Head of caudate nucleus (tissue), 42 donors: ENCODE data around the gene SH3PXD2A.

ENCODE experiments used
- DNase-seq, 42 donors: peaks; one replicate each; pipeline versions ENCODE4 v3.0.0 to v3.0.0-alpha.2; 2020 to 2021; ENCODE audit warnings: mixed read lengths in 7 of 42
- intact Hi-C: fragments of 100-400 bp; cut with DNase I; formaldehyde crosslinking; loops from one replicate; pipeline ENCODE4 v1.15.0; 2022

SH3PXD2A gene

DNA sequence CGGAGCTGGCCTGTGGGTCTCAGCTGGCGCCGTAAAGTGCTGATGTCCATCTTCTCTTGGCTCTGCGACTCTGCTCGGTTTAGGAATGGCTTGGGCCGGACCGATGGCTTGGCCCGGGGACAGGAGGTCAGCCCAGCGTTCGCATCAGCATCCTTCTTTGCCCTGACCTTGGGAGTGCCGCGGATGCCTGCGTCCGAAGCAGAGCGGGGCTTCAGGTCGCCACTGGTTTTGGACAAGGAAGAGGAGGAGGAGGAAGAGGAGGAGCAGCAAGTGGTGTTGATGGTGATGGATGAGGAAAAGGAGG, 252.6 kb downstream of the SH3PXD2A start:
- intact Hi-C loops: loop anchor here (10.0 kb wide), 2 partner anchors 252 to 282 kb away; partner anchors contain the start of gene SH3PXD2A
- no peak for DNase-seq

DNA sequence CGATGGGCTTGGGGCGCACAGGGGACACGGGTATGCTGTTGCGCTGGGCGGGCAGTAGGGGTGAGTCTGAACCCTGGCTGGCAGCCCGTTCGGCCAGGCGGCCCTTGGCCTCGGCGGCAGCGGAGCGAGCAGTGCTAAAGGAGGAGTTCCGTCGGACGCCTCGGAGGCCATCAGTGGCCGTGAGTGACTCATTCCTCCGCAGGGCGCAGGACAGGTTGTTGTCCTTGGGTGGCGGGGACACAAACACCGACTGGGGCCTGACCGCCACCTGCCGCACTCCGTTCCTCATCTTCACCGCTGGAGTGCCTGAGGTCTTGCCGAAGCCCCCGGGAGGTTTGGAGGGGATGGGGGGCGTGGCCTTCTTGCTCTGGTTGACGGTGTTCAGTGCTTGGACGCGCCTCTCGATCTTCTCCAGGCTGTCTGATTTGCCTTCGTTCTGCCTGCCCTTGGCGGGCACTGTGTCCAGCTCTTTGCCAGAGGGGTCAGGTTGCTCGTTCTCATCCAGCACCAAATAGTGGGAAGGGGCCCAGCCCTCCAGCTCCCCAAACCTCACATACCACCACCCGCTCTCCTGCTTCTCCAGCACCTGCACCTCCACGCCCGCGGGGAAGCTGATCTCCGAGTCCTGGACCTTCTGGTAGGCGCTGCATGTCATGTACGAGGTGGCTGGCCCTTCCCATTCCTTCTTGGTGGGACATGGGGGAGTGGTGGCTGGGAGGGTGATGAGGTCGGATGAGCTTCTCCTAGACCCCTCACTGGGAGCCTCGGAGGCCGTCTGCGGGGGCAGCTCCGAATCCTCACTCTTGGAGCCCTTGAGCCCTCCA, 253.1 kb downstream of the SH3PXD2A start:
- no peak for DNase-seq

DNA sequence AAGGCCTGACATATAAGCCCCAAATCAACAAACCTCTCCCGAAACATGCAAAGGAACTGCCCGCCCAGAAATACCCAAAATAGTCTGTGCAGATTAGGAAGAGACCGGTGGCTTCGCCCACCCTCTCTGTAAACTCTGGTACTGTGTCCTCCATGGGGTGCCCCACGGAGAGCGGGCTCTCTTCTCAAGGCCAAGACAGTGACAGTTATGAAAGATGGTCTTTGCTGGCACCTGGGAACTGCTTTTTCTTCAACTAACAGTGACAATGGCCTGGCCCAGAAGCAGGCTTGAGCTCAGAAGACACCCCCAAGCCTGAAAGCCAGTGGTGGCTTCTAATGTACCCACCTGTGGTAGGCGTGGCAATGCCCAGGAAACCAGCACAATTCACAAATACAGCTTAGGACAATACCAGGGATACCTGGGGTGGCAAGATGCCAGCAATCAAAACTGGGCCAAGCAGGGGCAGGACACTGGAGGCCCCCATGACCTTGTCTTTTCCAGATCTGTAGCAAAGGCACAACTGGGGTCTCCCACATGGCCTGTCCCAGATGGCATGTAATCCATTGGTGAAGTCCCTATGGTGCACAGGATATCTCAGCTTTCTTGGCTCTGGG, 254.3 kb downstream of the SH3PXD2A start:
- DNase-seq: no peak
- intact Hi-C loops: loop anchor here (10.0 kb wide), 2 partner anchors 254 to 284 kb away; partner anchors contain the start of gene SH3PXD2A

More for the DNA sequence above, 253.1 kb downstream of the SH3PXD2A start:
- intact Hi-C loops: loop anchor here (10.0 kb wide), 2 partner anchors 253 to 283 kb away; partner anchors contain the start of gene SH3PXD2A

DNA sequence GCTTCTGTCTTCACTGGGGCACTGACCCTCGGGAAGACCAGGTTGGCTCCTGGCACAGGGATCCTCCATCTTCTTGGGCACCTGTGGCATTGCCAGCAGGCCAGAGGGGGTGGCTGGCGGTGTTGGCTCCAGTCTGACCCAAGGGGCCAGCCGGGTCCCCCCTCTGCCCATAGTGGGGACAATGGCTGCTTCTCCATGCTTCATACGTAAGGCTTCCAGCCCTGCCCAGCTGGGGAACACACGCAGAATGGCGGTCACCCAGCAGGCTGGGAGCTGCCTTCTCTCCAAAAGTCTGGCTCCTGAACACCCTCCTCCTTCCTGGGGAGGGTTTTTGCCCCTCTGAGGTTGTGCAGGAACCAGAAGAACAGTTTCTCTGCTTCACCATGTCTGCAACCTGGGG, 255.1 kb downstream of the SH3PXD2A start:
- no peak for DNase-seq
- intact Hi-C loops: loop anchor here (10.0 kb wide), 2 partner anchors 254 to 284 kb away; partner anchors contain the start of gene SH3PXD2A

DNA sequence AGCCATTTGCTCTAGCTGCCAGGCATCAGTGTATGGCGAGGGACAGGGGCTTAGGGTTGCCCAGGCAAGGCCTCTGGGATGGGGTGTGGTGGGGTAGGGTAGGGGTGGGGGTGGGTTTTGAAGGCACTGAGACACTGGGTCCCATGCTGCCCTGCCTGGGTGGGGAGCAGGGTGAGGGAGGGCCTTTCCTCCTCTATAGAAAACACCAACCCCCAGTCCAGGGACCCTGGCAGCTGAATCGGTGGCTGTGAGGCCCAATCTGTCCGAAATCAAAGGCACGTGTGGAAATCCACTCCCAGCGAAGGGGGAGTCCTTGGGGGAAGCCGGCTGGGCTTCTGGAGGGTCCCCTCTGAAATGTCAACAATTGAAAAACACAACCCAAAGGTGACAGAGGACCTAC, 255.5 kb downstream of the SH3PXD2A start:
- intact Hi-C loops: loop anchor here (10.0 kb wide), 2 partner anchors 255 to 285 kb away; partner anchors contain the start of gene SH3PXD2A
- peak in 1 of 42 donors; percentile 6 for DNase-seq

DNA sequence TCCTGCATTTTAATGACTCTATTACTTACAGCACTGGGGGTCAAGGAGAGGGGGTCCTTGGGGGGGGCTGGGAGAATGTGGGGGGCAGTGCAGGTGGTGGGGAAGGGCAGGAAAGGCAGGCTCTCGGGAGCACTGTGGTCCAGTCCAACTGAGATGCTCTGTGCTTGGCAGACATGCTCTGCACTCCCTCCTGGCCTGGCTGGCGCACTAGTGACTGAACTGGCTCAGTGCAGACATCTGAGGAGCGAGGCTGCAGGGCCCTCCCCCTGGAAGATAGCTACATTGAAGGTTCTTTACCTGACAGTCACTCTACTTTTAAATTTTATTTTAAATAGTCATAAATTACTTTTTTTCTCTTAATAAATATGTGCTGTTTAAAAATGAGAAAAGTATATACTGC, 256.2 kb downstream of the SH3PXD2A start:
- intact Hi-C loops: no loop called here
- peak in 18 of 42 donors; percentile 18 to 67 (median 47) for DNase-seq

DNA sequence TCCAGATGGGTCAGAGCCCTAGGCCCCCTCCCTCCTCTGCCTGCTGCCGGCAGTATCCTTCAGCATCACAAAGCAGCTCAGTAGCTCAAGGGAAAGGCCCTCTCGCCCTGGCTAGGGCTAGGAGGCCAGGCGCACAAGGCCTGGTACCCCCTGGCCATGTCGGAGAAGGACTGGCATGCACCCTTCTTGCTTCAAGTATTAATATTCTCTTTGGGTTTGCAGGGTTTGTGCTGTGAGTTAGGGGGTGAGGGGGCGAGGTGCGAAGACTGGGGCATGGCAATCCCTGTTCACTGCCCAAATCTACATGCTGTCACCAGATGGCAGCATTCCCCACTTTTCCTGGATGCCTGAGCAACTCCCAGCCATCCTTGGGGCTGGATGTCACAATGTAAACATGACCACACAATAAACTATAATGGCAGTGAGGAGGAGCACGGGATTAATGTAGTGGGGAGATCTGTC, 256.7 kb downstream of the SH3PXD2A start:
- peak; percentile 50 to 91 (median 78) for DNase-seq
- intact Hi-C loops: no loop called here

DNA sequence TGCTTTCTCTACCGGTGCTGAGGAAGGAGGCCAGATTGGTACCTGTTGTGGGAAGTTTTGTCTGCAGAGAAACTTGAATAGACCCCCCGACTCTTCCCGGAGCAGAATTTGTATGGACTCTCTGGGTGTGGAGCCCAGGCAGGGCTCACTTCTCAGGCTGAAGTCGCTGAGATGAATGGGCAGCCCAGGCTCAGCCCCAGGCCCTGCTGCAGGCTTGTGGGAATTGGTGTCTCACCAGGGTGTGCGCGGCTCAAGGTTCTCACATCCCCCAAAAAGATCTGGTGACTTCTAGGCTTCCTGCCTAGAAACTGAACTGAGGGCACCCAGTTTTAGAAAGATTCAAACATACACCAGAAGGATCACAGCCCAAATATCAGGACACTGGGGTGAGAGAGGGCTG, 258.4 kb downstream of the SH3PXD2A start:
- DNase-seq: peak in 1 of 42 donors; percentile 14

DNA sequence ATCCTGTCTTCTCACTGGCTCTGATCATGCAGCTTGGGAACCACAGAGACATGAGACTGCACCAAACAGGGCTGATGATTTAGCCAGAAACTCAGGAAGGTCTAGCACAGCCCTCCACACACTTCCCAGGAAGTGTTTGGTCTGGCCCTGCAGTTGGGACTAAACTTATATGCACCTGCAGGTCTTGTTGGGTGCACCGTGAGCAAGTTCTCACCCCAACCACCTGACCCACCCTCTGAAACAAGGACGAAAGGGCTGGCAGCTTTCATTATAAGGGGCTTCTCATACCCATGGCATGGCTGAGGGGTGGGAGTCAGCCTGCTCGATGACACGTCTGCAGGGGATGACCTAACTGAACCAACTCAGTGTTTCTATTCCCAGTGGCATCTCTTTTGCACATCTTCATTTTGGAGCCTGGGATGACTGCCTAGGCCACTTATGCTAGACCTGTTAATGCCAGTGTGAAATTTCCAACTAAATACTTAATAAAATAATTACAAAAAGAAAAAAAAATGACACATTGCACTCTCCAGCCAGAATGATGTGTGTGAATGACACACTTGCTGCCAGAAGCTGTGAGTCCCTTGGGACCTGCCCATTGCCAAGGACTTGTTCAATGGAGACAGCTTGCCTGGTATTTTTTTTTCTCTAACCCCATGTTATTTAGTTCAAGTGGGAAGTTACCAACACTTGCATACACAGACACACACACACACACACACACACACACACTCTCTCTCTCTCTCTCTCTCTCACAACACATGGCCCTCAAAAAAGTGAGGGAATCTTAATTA, 259.2 kb downstream of the SH3PXD2A start:
- intact Hi-C loops: no loop called here
- DNase-seq: no peak

More for the DNA sequence above, 258.4 kb downstream of the SH3PXD2A start:
- intact Hi-C loops: no loop called here

DNA sequence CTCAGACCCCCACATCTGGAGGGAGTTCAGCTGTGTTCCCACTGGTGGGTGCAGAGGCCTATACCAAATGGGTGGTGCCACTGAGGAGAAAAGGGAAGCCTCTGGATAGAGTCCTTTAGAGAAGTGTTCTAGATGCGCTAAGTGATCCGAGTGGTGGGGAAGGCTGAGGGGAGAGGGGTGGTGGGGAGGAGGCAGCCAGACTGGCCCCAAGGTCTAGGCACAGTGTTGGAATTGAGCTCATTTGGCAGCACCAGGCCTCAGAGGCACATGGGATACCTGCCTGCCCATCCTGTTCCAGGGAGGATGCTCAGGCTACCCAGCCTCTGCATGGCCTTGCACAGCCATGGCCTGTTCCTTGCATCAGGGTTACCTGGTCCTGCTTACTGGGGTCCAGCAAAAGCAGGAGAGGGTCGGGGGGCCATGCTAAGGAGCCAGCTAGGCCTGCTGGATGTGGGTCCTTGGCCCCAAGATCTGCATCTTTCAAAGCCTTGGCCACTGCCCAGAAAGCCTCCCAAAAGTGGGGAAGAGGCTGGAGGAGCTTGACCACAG, 262.3 kb downstream of the SH3PXD2A start:
- DNase-seq: no peak
- intact Hi-C loops: no loop called here

DNA sequence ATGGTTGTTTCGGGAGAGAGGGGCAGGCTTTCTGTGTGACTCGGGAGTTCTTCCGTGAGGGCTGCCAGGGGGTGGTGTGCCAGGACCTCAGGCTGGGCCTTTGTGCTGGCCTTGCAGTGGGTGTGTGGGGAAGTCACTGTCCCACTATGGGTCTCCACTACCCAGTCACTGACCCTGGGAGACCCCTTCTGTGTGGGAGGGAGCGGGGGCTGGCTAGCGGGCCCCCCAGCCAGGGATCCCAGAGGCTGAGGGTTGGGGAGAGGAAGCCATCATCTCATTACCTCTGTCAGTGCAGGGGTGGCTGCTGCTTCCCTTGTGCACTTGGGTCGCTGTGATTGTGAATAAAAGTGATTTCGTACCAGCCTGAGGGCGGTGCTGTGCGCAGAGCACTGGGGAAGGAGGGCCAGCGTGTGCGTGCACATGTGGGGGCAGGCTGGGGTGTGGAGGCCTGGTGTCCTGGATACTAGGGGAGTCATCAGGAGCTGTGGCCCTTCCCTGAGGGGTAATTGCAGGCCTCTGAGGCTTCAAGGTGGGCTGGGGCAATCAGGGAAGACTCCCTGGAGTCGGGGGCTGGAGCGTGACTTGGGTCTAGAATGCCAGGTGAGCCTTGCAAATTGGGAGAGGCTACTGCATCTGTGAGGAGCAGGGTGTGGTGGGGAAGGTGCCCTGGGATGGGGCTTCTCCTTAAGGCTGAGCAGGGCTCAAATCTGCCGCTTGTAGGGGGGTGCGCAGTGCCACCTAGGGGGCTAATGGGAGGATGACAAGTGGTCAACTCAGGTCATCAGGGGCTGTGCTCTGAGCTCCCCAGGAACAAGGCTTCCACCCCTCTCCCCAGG, 263.0 kb downstream of the SH3PXD2A start:
- intact Hi-C loops: no loop called here
- DNase-seq: peak in 26 of 42 donors; percentile 25 to 70 (median 46)

DNA sequence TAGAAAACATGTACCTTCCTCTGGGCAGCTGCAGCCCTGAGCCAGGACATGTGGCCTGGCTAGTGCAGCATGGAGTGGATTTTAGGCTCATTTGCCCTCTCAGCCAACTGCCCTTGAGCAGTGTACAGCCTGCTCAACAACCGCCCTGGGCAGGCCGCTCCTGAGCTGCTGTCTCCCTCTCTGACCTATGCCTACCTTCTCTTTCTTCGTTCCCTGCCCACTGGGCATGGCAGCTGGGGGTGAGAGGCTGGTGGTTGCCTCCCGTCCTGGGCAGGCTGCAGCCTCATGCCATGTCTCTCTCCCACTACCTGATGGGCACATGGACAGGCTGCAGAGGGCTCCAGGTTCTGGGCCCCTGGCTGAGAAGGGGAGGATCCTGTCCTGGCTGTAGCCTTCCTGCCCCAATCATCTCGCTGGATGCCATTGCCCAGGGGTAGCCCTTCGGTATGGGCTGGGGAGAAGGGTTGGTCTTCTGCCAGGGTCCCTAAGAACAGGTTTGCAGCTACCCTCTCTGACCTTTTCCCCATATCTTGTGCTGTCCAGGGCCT, 264.6 kb downstream of the SH3PXD2A start:
- intact Hi-C loops: no loop called here
- DNase-seq: no peak

DNA sequence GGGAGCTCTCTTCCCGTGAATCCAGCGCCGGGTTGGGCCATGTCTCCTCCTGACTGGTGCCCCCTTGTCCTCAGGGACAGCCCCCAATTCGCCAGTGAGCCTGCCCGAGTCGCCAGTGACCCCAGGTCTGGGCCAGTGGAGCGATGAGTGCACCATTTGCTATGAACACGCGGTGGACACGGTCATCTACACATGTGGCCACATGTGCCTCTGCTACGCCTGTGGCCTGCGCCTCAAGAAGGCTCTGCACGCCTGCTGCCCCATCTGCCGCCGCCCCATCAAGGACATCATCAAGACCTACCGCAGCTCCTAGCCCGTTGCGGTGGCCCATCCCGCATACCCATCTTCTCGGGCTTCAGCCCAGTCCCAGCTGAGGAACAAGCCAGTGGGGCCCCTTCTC, 265.3 kb downstream of the SH3PXD2A start:
- intact Hi-C loops: no loop called here

DNA sequence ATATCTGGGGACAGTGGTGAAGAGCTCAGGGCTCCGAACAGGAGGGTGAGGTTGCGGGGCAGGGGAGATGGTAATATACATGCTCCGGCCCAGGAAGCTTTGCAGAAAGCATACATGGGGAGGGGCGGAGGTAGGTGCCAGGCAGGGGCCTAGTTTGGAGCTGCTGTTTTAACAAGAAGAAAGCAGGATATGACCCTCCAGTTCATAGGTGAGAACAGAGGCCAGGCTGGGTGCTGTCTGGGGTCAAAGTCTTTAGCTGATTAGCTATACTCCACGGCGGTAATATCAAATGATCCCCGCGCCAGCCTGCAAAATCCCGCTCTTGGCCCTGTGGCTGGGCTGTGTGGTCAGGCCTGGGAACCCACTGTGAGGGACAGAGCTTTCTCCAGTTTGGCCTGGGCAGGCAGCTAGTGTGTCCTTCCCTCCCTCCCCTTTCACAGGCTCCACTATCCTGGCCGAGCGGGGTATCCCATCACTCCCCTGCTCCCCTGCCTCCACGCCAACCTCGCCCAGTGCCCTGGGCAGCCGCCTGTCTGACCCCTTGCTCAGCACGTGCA, 266.2 kb downstream of the SH3PXD2A start:
- no peak for DNase-seq
- intact Hi-C loops: no loop called here

More for the DNA sequence above, 265.3 kb downstream of the SH3PXD2A start:
- DNase-seq: no peak

DNA sequence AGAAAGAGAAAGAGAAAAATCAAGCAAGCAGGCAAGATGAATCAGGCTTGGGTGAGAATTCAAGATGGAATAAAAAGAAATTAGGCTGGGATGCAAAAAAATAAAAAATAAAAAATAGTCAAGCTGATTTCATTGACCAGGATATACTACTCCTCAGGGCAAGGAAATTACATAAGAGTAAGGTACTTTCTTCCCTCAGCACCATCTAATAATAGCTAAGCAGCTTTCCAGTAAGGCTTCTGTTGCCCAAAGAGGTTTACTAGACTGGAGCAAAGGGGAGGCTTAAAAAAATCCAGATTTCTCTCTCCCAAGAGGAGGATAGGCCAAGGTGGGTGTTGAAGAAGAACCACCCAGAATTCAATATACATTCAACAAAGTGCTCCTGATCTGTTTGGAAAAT, 268.3 kb downstream of the SH3PXD2A start:
- intact Hi-C loops: no loop called here
- no peak for DNase-seq

DNA sequence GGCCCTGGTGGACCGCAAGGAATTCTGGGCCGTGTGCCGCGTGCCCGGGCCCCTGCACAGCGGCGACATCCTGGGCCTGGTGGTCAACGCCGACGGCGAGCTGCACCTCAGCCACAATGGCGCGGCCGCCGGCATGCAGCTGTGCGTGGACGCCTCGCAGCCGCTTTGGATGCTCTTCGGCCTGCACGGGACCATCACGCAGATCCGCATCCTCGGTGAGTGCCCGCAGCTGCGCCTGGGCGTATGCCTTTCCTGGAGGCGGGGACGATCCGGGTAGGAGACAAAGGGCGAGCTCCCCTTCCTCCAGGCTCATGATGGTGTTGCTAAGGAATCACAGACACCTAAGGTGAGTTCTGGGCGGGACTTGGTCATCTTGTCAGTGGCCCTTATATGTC, 270.4 kb downstream of the SH3PXD2A start:
- no peak for DNase-seq
- intact Hi-C loops: no loop called here

DNA sequence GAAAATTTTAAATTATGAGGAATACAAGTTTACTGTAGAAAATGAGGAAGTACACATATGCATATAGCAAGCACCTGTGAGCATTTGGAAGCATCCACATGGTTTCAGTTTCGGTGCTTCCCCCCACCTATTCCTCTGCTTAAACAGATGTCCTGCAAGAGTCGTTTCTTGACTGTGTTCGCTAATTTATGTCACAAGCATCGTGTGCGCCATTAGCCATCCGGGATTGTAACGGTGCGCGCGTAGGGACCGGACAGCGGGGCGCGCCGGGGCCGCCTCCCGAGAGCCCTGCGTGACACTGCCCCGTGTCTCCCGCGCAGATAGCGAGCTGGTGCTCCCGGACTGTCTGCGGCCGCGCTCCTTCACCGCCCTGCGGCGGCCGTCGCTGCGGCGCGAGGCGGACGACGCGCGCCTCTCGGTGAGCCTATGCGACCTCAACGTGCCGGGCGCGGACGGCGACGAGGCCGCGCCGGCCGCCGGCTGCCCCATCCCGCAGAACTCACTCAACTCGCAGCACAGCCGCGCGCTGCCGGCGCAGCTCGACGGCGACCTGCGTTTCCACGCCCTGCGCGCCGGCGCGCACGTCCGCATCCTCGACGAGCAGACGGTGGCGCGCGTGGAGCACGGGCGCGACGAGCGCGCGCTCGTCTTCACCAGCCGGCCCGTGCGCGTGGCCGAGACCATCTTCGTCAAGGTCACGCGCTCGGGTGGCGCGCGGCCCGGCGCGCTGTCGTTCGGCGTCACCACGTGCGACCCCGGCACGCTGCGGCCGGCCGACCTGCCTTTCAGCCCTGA, 271.0 kb downstream of the SH3PXD2A start:
- intact Hi-C loops: no loop called here
- DNase-seq: peak in 33 of 42 donors; percentile 30 to 79 (median 56)
